GM23248 (cell line): ENCODE data around the gene TMEM115. TPM values are rescaled to one million over a fixed set of nuclear protein-coding genes. Genes with fewer than 3 reads are reported as not detected.

ENCODE experiments used
- DNase-seq: peaks from one replicate; pipeline ENCODE4 v3.0.0-alpha.2; 2015
- H2AFZ ChIP-seq: fragments of 200-600 bp; sonication (generic); 2 replicates; pipeline ENCODE4 v1.6.1; 2016; ENCODE audit warnings: antibody characterized with exemption
- H3F3A ChIP-seq: fragments of 200-600 bp; sonication (generic); 2 replicates; pipeline ENCODE4 v1.6.1; 2016; ENCODE audit warnings: mild to moderate bottlenecking, antibody characterized with exemption, mixed run types; ENCODE audit not compliant: insufficient read depth
- H3K27ac ChIP-seq: fragments of 200-600 bp; sonication (generic); 2 replicates; pipeline ENCODE4 v1.5.1; 2016; ENCODE audit warnings: mild to moderate bottlenecking
- H3K27me3 ChIP-seq: fragments of 200-600 bp; sonication (generic); replicated peaks from 2 replicates; pipeline ENCODE4 v1.6.1; 2016; ENCODE audit warnings: mild to moderate bottlenecking; ENCODE audit not compliant: insufficient read depth
- H3K36me3 ChIP-seq: fragments of 200-600 bp; sonication (generic); 2 replicates; pipeline ENCODE4 v1.6.1; 2016; ENCODE audit warnings: low read depth, mild to moderate bottlenecking
- H3K4me1 ChIP-seq: fragments of 200-600 bp; sonication (generic); 2 replicates; pipeline ENCODE4 v1.6.1; 2016; ENCODE audit warnings: mild to moderate bottlenecking; ENCODE audit not compliant: insufficient read depth
- H3K4me2 ChIP-seq: fragments of 200-600 bp; sonication (generic); one replicate; pipeline ENCODE4 v1.6.1; 2016; ENCODE audit warnings: mild to moderate bottlenecking; ENCODE audit not compliant: unreplicated experiment
- H3K4me3 ChIP-seq: fragments of 200-600 bp; sonication (generic); 2 replicates; pipeline ENCODE4 v1.5.1; 2016; ENCODE audit warnings: mild to moderate bottlenecking
- H3K79me2 ChIP-seq: fragments of 200-600 bp; sonication (generic); 2 replicates; pipeline ENCODE4 v1.6.1; 2016; ENCODE audit warnings: mild to moderate bottlenecking; ENCODE audit not compliant: insufficient read depth
- H3K9ac ChIP-seq: fragments of 200-600 bp; sonication (generic); 2 replicates; pipeline ENCODE4 v1.6.1; 2016; ENCODE audit warnings: mild to moderate bottlenecking
- H3K9me2 ChIP-seq: fragments of 200-600 bp; sonication (generic); 2 replicates; pipeline ENCODE4 v1.6.1; 2016; ENCODE audit warnings: mixed run types, mild to moderate bottlenecking, moderate library complexity; ENCODE audit not compliant: insufficient read depth
- H3K9me3 ChIP-seq: fragments of 200-600 bp; sonication (generic); one replicate; pipeline ENCODE4 v1.6.1; 2017; ENCODE audit warnings: low read depth
- H4K20me1 ChIP-seq: fragments of 200-600 bp; sonication (generic); 2 replicates; pipeline ENCODE4 v1.6.0; 2016; ENCODE audit not compliant: insufficient read depth
- EZH2 ChIP-seq: fragments of 200-600 bp; sonication (generic); IDR thresholded peaks from 2 replicates; pipeline ENCODE4 v1.6.1; 2018; ENCODE audit warnings: antibody characterized with exemption, mild to moderate bottlenecking; ENCODE audit not compliant: insufficient read depth, poor library complexity, severe bottlenecking
- EZH2phosphoT487 ChIP-seq: fragments of 200-600 bp; sonication (generic); IDR thresholded peaks from 2 replicates; pipeline ENCODE4 v1.6.1; 2018; ENCODE audit warnings: antibody characterized with exemption, moderate library complexity, mild to moderate bottlenecking, low read depth; ENCODE audit not compliant: insufficient read depth
- WGBS, 2 experiments: methylation state at CpG; one replicate each; pipeline ENCODE4 v1.1.6; 2015 to 2017; ENCODE audit warnings: low lambda C conversion rate in 2 of 2, low coverage in 1 of 2; ENCODE audit errors: missing lambda C conversion rate in 2 of 2; 5-methylcytosine and 5-hydroxymethylcytosine counted together
- in situ Hi-C: fragments of 300-500 bp; cut with MboI; formaldehyde crosslinking; loops from 2 replicates; pipeline ENCODE4 v1.15.0; 2020
- polyA plus RNA-seq: library from polyadenylated mRNA; unstranded; fragments of >200 nt; fragmentation: Nextera tagmentation; extraction: Ambion mirVana; gene quantifications from 2 replicates; pipeline ENCODE4 v1.2.1, GENCODE V29; 2016
- total RNA-seq: library from RNA; depleted of rRNA; stranded (reverse); fragments of >200 nt; shearing (Covaris generic); gene quantifications from 2 replicates; pipeline ENCODE4 v1.2.3, GENCODE V29; 2014

Gene TMEM115
- total and polyA plus RNA-seq, 2 experiments from 2014 or later: 73.1 to 95.4 TPM

- Histone ChIP-seq H3K4me3 (no peak overlapping the region), H3F3A (peaks cover 56% of the 10 kb centered on the region), H2AFZ (no peak overlapping the region), H3K9ac (no peak overlapping the region), H3K4me1 (peaks cover 44% of the 10 kb centered on the region), H3K27me3 (no peaks in the 10 kb centered on the region), H3K4me2 (no peak overlapping the region), H3K79me2 (peaks cover 77% of the 10 kb centered on the region), H3K9me2 (no peaks in the 10 kb centered on the region), H4K20me1 (no peaks in the 10 kb centered on the region; the same call in 1 of the 2 replicates), H3K36me3 (peaks cover 23% of the 10 kb centered on the region), H3K9me3 (no peaks in the 10 kb centered on the region), H3K27ac (no peak overlapping the region)
- 93% methylated on average over 19 of the region's 19 CpGs for WGBS, 2 experiments
- TF ChIP-seq EZH2: no peak
- no peak for TF ChIP-seq EZH2phosphoT487
- DNase-seq: no peak
- in situ Hi-C loops: no loop called here
Observed at GRCh38 chr3:50331364-50331907, 27.9 kb downstream of the TMEM115 start.

GRCh38 chr3:50330330-50330729 lies 29.0 kb downstream of the TMEM115 start:
- in situ Hi-C loops: no loop called here
- no peak for TF ChIP-seq EZH2
- no peak for TF ChIP-seq EZH2phosphoT487

DNA sequence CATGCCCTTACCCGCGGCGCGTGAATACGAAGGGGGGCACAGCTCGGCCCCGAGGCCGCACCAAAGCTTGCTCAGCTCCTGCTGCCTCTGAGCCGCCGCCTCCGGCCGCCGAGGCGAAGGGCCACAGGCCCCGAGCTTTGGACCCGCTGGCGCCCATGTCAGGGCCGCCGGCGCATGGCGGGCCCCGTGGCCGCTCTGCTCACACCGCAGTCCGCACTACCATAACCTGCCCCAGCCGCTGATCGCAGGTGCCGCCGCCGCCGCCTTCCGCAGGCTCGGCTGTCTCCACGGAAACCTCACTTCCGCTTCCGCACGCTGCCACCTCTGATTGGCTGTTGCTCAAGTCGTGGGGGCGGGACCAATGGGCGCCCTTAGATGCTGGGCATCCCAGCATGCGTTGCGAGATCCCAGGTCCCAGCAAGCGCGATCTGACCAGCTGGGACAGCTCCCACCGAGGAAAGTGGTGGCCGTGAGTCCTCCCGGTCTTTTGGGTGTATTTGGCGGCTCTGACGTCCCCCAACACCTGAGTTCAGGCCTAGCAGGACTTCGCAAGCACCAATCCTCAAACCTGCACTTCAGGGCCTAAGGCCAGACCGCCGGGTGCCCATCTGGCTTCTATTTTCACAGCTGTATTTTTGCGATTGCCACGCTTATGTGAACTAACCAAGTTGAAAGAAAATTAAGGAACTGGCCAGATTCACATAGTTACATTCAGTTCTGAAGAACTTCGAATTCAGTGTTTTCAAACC lies 31.2 kb downstream of the TMEM115 start, which contains the start of gene TUSC2:
Gene TUSC2, minus strand, starts transcription at position 281 of the 749 bp plus-strand sequence. Its CDS starts 124 bp downstream, at position 157.
- peak within 1 kb of the TSS; percentile 88 for H3K9ac ChIP-seq
- H2AFZ ChIP-seq: peak within 1 kb of the TSS; percentile 68
- no peaks in the 10 kb centered on the region for H4K20me1 ChIP-seq
- peaks cover 23% of the 10 kb centered on the region for H3K36me3 ChIP-seq
- H3K9me2 ChIP-seq: no peaks in the 10 kb centered on the region
- no peak for TF ChIP-seq EZH2phosphoT487
- no peak for TF ChIP-seq EZH2
- H3K79me2 ChIP-seq: peaks cover 47% of the 10 kb centered on the region
- peak within 1 kb of the TSS; percentile 82 for H3K4me3 ChIP-seq
- WGBS, 2 experiments: 1% methylated on average over 36 to 37 of the region's 55 CpGs
- H3K4me2 ChIP-seq: peak within 1 kb of the TSS; percentile 79
- in situ Hi-C loops: no loop called here
- H3K9me3 ChIP-seq: no peaks in the 10 kb centered on the region
- H3K27me3 ChIP-seq: no peaks in the 10 kb centered on the region
- DNase-seq: peak; percentile 100
- peaks cover 31% of the 10 kb centered on the region for H3F3A ChIP-seq
- peaks cover 15% of the 10 kb centered on the region for H3K4me1 ChIP-seq
- H3K27ac ChIP-seq: peak within 1 kb of the TSS; percentile 76

More at GRCh38 chr3:50330330-50330729, 29.0 kb downstream of the TMEM115 start:
- peaks cover 45% of the 10 kb centered on the region for H3F3A ChIP-seq
- H3K36me3 ChIP-seq: peaks cover 23% of the 10 kb centered on the region
- peaks cover 69% of the 10 kb centered on the region for H3K79me2 ChIP-seq
- H3K27me3 ChIP-seq: no peaks in the 10 kb centered on the region
- H3K9me2 ChIP-seq: no peaks in the 10 kb centered on the region
- DNase-seq: no peak
- no peaks in the 10 kb centered on the region; the same call in 1 of the 2 replicates for H4K20me1 ChIP-seq
- 90 to 92% methylated on average over 10 of the region's 10 CpGs for WGBS, 2 experiments
- H2AFZ ChIP-seq: no peak overlapping the region
- H3K9ac ChIP-seq: no peak overlapping the region
- H3K9me3 ChIP-seq: no peaks in the 10 kb centered on the region
- H3K4me1 ChIP-seq: peaks cover 37% of the 10 kb centered on the region
- H3K27ac ChIP-seq: no peak overlapping the region
- no peak overlapping the region for H3K4me2 ChIP-seq
- H3K4me3 ChIP-seq: no peak overlapping the region

GRCh38 chr3:50327129-50327528 lies 32.2 kb downstream of the TMEM115 start:
- TF ChIP-seq EZH2phosphoT487 (no peak), EZH2 (no peak)

More at GRCh38 chr3:50327129-50327528, 32.2 kb downstream of the TMEM115 start:
- in situ Hi-C loops: no loop called here
- no peaks in the 10 kb centered on the region for H4K20me1 ChIP-seq
- WGBS, 2 experiments: 51 to 52% methylated on average over 4 of the region's 4 CpGs
- H3K9me2 ChIP-seq: no peaks in the 10 kb centered on the region
- peaks cover 23% of the 10 kb centered on the region for H3K36me3 ChIP-seq
- H3F3A ChIP-seq: peaks cover 31% of the 10 kb centered on the region
- H3K4me1 ChIP-seq: peaks cover 17% of the 10 kb centered on the region
- peaks cover 37% of the 10 kb centered on the region for H3K79me2 ChIP-seq
- no peaks in the 10 kb centered on the region for H3K27me3 ChIP-seq
- peak overlapping the region; percentile 82 for H3K4me3 ChIP-seq
- peak overlapping the region; percentile 79 for H3K4me2 ChIP-seq
- DNase-seq: no peak
- H3K27ac ChIP-seq: 0 out of 2 replicates have a peak overlapping the region, but pooled peaks have one; percentile 76
- peak overlapping the region; percentile 88 for H3K9ac ChIP-seq
- no peak overlapping the region for H2AFZ ChIP-seq
- no peaks in the 10 kb centered on the region for H3K9me3 ChIP-seq
